Umbilical cord (tissue), 2 donors: ENCODE results near the gene IL4. TPM values are rescaled to one million over a fixed set of nuclear protein-coding genes. Genes with fewer than 3 reads are reported as not detected.
"Not testable (repeated sequence)": the region's sequence is repeated elsewhere in the genome, so short reads cannot be mapped to it uniquely, and the experiment has no call there.

Source experiments
- DNase-seq: peaks from one replicate; pipeline ENCODE4 v3.0.0-alpha.2; 2015; ENCODE audit warnings: low spot score
- total RNA-seq: library from RNA; depleted of rRNA; stranded (reverse); fragments of >200 nt; gene quantifications from one replicate; pipeline ENCODE4 v1.2.3, GENCODE V29; 2014; ENCODE audit warnings: low replicate concordance; ENCODE audit not compliant: insufficient read depth

The IL4 gene
- total RNA-seq, 1 donor from 2014 or later = not detected

GRCh38 chr5:132674671-132675506 lies 1.1 kb downstream of the IL4 start:
- DNase-seq = peak; percentile 84

- DNase-seq = no peak
These were observed 2.3 kb downstream of the IL4 start for GRCh38 chr5:132675936-132676689.

- DNase-seq = peak; percentile 80
These were observed 3.4 kb downstream of the IL4 start for GRCh38 chr5:132677191-132677590.

- DNase-seq = no peak
These were observed 4.1 kb downstream of the IL4 start for GRCh38 chr5:132677682-132678400.

- DNase-seq = no peak
These were observed 4.9 kb downstream of the IL4 start for GRCh38 chr5:132678735-132679134.

- no peak for DNase-seq
These were observed 5.4 kb downstream of the IL4 start for GRCh38 chr5:132679166-132679565.

GRCh38 chr5:132679717-132680380 lies 6.1 kb downstream of the IL4 start:
- no peak for DNase-seq

- DNase-seq = no peak
These were observed 7.1 kb downstream of the IL4 start for GRCh38 chr5:132680780-132681475.

- no peak for DNase-seq
These were observed 7.7 kb downstream of the IL4 start for GRCh38 chr5:132681476-132681831.

- DNase-seq = no peak
These were observed 8.2 kb downstream of the IL4 start for GRCh38 chr5:132681983-132682382.

- no peak for DNase-seq
These were observed 10.7 kb downstream of the IL4 start for GRCh38 chr5:132684491-132684890.

- DNase-seq = no peak
These were observed 11.3 kb downstream of the IL4 start for GRCh38 chr5:132684922-132685720.

GRCh38 chr5:132686193-132686592 lies 12.4 kb downstream of the IL4 start:
- DNase-seq = no peak

- no peak for DNase-seq
These were observed 14.2 kb downstream of the IL4 start for GRCh38 chr5:132687995-132688394.

- DNase-seq = no peak
These were observed 14.9 kb downstream of the IL4 start for GRCh38 chr5:132688536-132689339.

GRCh38 chr5:132689513-132689912 lies 15.7 kb downstream of the IL4 start:
- DNase-seq = no peak

GRCh38 chr5:132690156-132690555 lies 16.4 kb downstream of the IL4 start:
- no peak for DNase-seq

GRCh38 chr5:132691755-132692631 lies 18.2 kb downstream of the IL4 start:
- DNase-seq = not testable (repeated sequence)

- DNase-seq = no peak
These were observed 18.8 kb downstream of the IL4 start for GRCh38 chr5:132692632-132692967.
